Karpas-422 (cell line): ENCODE data around the gene GLIS1. TPM values are rescaled to one million over a fixed set of nuclear protein-coding genes. Genes with fewer than 3 reads are reported as not detected.

Experiments
- DNase-seq: peaks from one replicate; pipeline ENCODE4 v3.0.0-alpha.2; 2015
- H2AFZ ChIP-seq: fragments of 200-600 bp; sonication (generic); 2 replicates; pipeline ENCODE4 v1.6.1; 2014; ENCODE audit warnings: antibody characterized with exemption, low read length, mixed read lengths
- H3K27ac ChIP-seq: fragments of 200-600 bp; sonication (generic); 2 replicates; pipeline ENCODE4 v1.5.1; 2014; ENCODE audit warnings: mild to moderate bottlenecking, low read length, moderate library complexity
- H3K27me3 ChIP-seq: fragments of 200-600 bp; sonication (generic); 2 replicates; pipeline ENCODE4 v1.6.1; 2014; ENCODE audit warnings: low read length, mixed read lengths
- H3K36me3 ChIP-seq: fragments of 200-600 bp; sonication (generic); 2 replicates; pipeline ENCODE4 v1.6.1; 2014; ENCODE audit warnings: low read length, mixed read lengths; ENCODE audit not compliant: insufficient read depth
- H3K4me1 ChIP-seq: fragments of 200-600 bp; sonication (generic); 2 replicates; pipeline ENCODE4 v1.6.1; 2014; ENCODE audit warnings: mild to moderate bottlenecking, low read length, mixed read lengths
- H3K4me2 ChIP-seq: fragments of 200-600 bp; sonication (generic); 2 replicates; pipeline ENCODE4 v1.6.1; 2014; ENCODE audit warnings: low read length, low read depth, mild to moderate bottlenecking; ENCODE audit not compliant: poor library complexity, severe bottlenecking
- H3K4me3 ChIP-seq: fragments of 200-600 bp; sonication (generic); 2 replicates; pipeline ENCODE4 v1.5.1; 2014; ENCODE audit warnings: mild to moderate bottlenecking, antibody characterized with exemption, low read length, mixed read lengths
- H3K79me2 ChIP-seq: fragments of 200-600 bp; sonication (generic); 2 replicates; pipeline ENCODE4 v1.6.1; 2014; ENCODE audit warnings: mild to moderate bottlenecking, low read length, mixed read lengths
- H3K9ac ChIP-seq: fragments of 200-600 bp; sonication (generic); 2 replicates; pipeline ENCODE4 v1.6.0; 2014; ENCODE audit warnings: low read length
- H3K9me2 ChIP-seq: fragments of 200-600 bp; sonication (generic), shearing (Covaris generic); replicated peaks from 2 replicates; pipeline ENCODE4 v1.6.0; 2014; ENCODE audit warnings: mild to moderate bottlenecking, low read length, moderate library complexity; ENCODE audit not compliant: insufficient read depth
- H3K9me3 ChIP-seq: fragments of 300-700, 200-600 bp; sonication (generic); 2 replicates; pipeline ENCODE4 v1.6.1; 2014; ENCODE audit warnings: low read length, mixed read lengths
- H4K20me1 ChIP-seq: fragments of 200-600 bp; sonication (generic); 2 replicates; pipeline ENCODE4 v1.6.1; 2014; ENCODE audit warnings: mild to moderate bottlenecking, antibody characterized with exemption, low read length, low read depth; ENCODE audit not compliant: insufficient read depth
- total RNA-seq: library from RNA; depleted of rRNA; stranded (reverse); fragments of >200 nt; shearing (Covaris generic); gene quantifications from 2 replicates; pipeline ENCODE4 v1.2.3, GENCODE V29; 2014; ENCODE audit warnings: low replicate concordance

Gene GLIS1
- total RNA-seq, 1 experiment from 2014 or later, result not detected

GRCh38 chr1:53590531-53591515 is 148.1 kb downstream of the GLIS1 start:
- Histone ChIP-seq H3K4me2 (no peak overlapping the region), H3K9me3 (no peaks in the 10 kb centered on the region), H3K27ac (no peak overlapping the region), H3K79me2 (no peaks in the 10 kb centered on the region), H3K9me2 (no peaks in the 10 kb centered on the region), H3K4me3 (no peak overlapping the region), H3K4me1 (no peaks in the 10 kb centered on the region), H3K9ac (no peak overlapping the region), H3K36me3 (no peaks in the 10 kb centered on the region), H4K20me1 (peaks cover 3% of the 10 kb centered on the region; the same call in 1 of the 2 replicates), H3K27me3 (no peaks in the 10 kb centered on the region), H2AFZ (no peak overlapping the region)
- no peak for DNase-seq

- H3K27me3 ChIP-seq, result no peaks in the 10 kb centered on the region
- H3K4me3 ChIP-seq, result no peak overlapping the region
- no peaks in the 10 kb centered on the region for H3K79me2 ChIP-seq
- no peaks in the 10 kb centered on the region for H3K9me3 ChIP-seq
- DNase-seq, result no peak
- no peak overlapping the region for H2AFZ ChIP-seq
- H3K4me2 ChIP-seq, result no peak overlapping the region
- H4K20me1 ChIP-seq, result peaks cover 3% of the 10 kb centered on the region; the same call in 1 of the 2 replicates
- no peak overlapping the region for H3K27ac ChIP-seq
- no peaks in the 10 kb centered on the region for H3K36me3 ChIP-seq
- H3K4me1 ChIP-seq, result peaks cover under 1% of the 10 kb centered on the region; the same call in 1 of the 2 replicates
- H3K9ac ChIP-seq, result no peak overlapping the region
- no peaks in the 10 kb centered on the region for H3K9me2 ChIP-seq
Measured at GRCh38 chr1:53590104-53590503, 148.9 kb downstream of the GLIS1 start.

GRCh38 chr1:53589043-53589887 is 149.7 kb downstream of the GLIS1 start:
- Histone ChIP-seq H4K20me1 (peaks cover 3% of the 10 kb centered on the region; the same call in 1 of the 2 replicates), H2AFZ (no peak overlapping the region), H3K4me1 (peaks cover 7% of the 10 kb centered on the region), H3K9me2 (no peaks in the 10 kb centered on the region), H3K4me3 (no peak overlapping the region), H3K4me2 (no peak overlapping the region), H3K79me2 (no peaks in the 10 kb centered on the region), H3K27ac (no peak overlapping the region), H3K27me3 (no peaks in the 10 kb centered on the region), H3K9me3 (no peaks in the 10 kb centered on the region), H3K36me3 (no peaks in the 10 kb centered on the region), H3K9ac (no peak overlapping the region)
- no peak for DNase-seq

DNA sequence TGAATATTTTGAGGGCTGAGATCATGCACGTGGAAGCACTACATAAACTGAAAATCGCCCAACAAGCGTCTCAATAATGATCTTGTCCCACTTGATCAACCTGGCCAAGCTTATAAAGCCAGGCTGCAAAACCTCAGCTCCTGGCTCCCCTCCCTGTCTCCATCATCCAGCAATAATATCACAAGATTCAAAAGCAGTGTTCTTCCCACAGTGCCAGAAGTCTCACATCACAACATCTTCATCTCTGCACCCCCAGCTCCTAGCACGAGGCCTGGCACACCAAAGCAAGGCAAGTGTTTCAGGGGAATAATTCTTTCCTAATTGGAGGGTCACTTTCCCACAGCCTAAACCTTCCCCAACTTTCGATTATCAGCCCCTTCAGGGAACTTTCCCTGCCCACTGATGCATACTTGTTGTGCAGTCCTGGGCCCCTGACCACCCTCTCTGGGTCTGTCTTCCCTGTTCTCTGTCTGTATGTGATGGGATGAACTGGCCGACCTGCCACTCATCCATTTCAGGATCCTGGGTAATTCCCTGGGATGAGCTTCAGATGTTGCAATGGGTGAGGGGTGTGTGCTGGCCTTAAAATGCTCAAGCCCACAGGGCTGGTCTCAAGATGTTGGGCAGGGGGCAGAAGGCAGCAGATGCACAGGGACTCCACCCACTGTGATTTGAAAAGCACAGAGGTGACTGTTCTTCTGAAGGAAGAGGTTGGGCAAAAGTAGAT is 150.7 kb downstream of the GLIS1 start:
- Histone ChIP-seq H3K4me3 (no peak overlapping the region), H3K4me1 (peaks cover 7% of the 10 kb centered on the region), H3K9me3 (no peaks in the 10 kb centered on the region), H3K4me2 (no peak overlapping the region), H3K36me3 (no peaks in the 10 kb centered on the region), H2AFZ (no peak overlapping the region), H3K9me2 (no peaks in the 10 kb centered on the region), H4K20me1 (no peaks in the 10 kb centered on the region; the same call in 1 of the 2 replicates), H3K9ac (no peak overlapping the region), H3K27ac (no peak overlapping the region), H3K27me3 (no peaks in the 10 kb centered on the region), H3K79me2 (no peaks in the 10 kb centered on the region)
- DNase-seq, result no peak

- Histone ChIP-seq H3K4me1 (peaks cover 7% of the 10 kb centered on the region), H3K27me3 (no peaks in the 10 kb centered on the region), H3K9me3 (no peaks in the 10 kb centered on the region), H3K9me2 (no peaks in the 10 kb centered on the region), H2AFZ (no peak overlapping the region), H3K36me3 (no peaks in the 10 kb centered on the region), H3K27ac (no peak overlapping the region), H3K9ac (no peak overlapping the region), H3K79me2 (no peaks in the 10 kb centered on the region), H3K4me3 (no peak overlapping the region), H3K4me2 (no peak overlapping the region), H4K20me1 (no peaks in the 10 kb centered on the region; the same call in 1 of the 2 replicates)
- DNase-seq, result no peak
Measured at GRCh38 chr1:53587252-53587988, 151.5 kb downstream of the GLIS1 start.

GRCh38 chr1:53586765-53587164 is 152.2 kb downstream of the GLIS1 start:
- Histone ChIP-seq H4K20me1 (no peaks in the 10 kb centered on the region; the same call in 1 of the 2 replicates), H3K4me3 (no peak overlapping the region), H3K27me3 (no peaks in the 10 kb centered on the region), H3K4me2 (no peak overlapping the region), H2AFZ (no peak overlapping the region), H3K27ac (no peak overlapping the region), H3K79me2 (no peaks in the 10 kb centered on the region), H3K9me3 (no peaks in the 10 kb centered on the region), H3K36me3 (no peaks in the 10 kb centered on the region), H3K9ac (no peak overlapping the region), H3K9me2 (no peaks in the 10 kb centered on the region), H3K4me1 (peaks cover 14% of the 10 kb centered on the region)
- DNase-seq, result no peak

GRCh38 chr1:53585565-53585964 is 153.4 kb downstream of the GLIS1 start:
- Histone ChIP-seq H4K20me1 (no peaks in the 10 kb centered on the region; the same call in 1 of the 2 replicates), H3K4me2 (no peak overlapping the region), H3K9me2 (no peaks in the 10 kb centered on the region), H3K4me3 (no peak overlapping the region), H3K4me1 (peaks cover 15% of the 10 kb centered on the region), H3K36me3 (no peaks in the 10 kb centered on the region), H3K79me2 (no peaks in the 10 kb centered on the region), H3K9me3 (no peaks in the 10 kb centered on the region), H3K27me3 (no peaks in the 10 kb centered on the region), H3K27ac (no peak overlapping the region), H2AFZ (no peak overlapping the region), H3K9ac (no peak overlapping the region)
- DNase-seq, result no peak
